Stimulated activated CD8-positive, alpha-beta memory T cell treated with anti-CD3 and anti-CD28 coated beads, Interleukin-7, amount 100 ng/mL, for 1 hour (primary cell): Measurements from ENCODE around the gene NRXN3.
"Not testable (repeated sequence)": the region's sequence is repeated elsewhere in the genome, so short reads cannot be mapped to it uniquely, and the experiment has no call there.

ENCODE experiments used
- DNase-seq, 2 donors: peaks; one replicate each; pipeline ENCODE4 v3.0.0-alpha.2; 2020; ENCODE audit warnings: low read depth in 2 of 2

NRXN3 gene

GRCh38 chr14:78486081-78486480 is 315.9 kb downstream of the NRXN3 start:
- no peak for DNase-seq

DNA sequence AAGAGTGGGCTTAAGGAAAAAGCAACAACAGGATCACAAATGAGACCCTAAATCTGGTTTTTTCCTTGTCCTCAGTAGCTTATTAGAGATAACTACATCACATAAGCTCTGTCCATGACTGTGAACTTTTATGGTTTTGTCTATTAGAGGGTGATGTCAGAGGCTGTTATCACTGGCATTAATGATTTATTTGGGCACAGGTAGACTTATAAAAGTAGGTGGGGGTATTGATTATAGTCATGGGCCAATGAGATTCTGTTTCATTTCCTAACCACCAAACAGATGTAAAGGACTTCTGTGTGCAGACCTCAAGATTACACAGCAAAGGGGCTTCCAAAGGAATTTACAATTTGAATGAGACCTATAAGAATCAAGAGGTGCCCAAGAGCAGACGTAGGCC is 316.4 kb downstream of the NRXN3 start:
- DNase-seq: no peak

DNA sequence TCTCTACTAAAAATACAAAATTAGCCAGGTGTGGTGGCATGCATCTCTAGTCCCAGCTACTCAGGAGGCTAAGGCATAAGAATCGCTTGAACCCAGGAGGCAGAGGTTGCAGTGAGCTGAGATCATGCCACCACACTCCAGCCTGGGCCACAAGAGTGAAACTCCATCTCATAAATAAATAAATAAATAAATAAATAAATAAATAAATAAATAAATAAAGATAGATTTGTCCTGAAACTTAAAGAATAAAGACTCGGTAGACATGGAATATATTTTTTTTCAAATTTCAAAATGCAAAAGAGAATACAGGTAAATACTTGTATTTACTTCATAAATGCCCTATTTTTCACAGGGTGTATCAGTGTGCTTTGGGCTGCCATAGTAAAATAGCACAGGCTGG is 317.4 kb downstream of the NRXN3 start:
- DNase-seq: not testable (repeated sequence)

DNA sequence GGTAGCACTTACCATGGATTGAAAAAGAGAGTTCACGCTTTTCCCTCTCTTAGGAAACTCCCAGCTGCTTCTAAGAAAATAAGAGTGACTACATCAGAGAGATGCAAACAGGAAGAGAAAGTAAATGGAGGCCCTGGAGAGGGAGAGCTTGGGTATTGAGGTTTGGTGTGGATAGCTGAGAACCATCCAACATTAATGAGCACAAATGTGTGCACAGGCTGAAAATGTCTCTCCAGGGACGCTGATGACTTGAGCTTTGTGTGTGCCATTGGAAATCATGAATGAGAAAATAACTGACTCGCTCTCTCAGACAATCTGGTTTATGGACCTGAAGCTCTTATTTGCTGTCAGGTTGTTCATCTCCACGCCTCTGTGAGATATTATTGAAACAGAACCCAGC is 318.8 kb downstream of the NRXN3 start:
- no peak for DNase-seq

DNA sequence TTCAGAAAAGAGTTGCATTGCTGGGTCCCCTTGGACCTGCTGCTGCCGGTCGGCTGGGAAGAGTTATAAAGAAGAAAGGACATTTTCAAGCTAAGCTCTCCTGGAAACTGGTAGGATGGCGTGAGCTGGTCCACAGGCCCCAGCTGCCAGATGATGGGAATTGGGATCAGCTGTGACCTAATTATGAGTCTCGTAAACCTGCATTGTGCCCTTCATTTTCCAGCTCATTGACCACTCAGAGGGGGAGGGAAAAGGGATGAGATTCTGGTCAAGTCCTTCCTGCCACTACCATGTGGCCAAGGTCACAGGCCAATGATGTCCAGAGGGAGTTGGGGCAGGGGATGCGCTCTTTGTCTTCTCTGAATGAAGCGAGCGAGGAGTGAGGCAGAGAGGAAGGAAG is 320.9 kb downstream of the NRXN3 start:
- DNase-seq: no peak

DNA sequence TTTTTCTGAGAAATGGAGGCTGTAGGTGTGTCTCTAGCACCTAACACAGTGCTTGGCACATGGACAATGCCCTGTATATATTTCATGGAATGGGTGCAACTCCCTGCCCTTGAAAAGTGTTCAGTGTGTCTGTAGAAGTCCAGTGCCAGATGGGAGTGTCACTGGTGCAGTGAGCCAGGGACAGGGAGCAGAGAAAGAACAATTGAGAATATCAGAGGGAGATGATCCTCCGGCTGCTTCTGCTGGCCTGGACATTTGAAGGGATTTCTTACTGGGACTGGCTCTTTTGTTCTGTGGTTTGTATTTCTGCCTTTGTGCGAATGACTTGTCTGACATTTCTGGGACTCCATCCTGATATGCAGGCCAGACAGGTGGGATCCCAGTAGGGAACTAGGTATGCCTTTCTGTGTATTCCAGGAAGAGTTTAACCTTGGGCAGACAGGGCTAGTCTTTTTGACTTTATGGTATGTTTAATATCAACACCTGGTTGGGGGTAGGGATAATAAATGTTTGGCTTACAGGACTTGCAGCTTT is 328.0 kb downstream of the NRXN3 start:
- DNase-seq: no peak

GRCh38 chr14:78501909-78502308 is 331.7 kb downstream of the NRXN3 start:
- no peak for DNase-seq

GRCh38 chr14:78508023-78508422 is 337.9 kb downstream of the NRXN3 start:
- no peak for DNase-seq

DNA sequence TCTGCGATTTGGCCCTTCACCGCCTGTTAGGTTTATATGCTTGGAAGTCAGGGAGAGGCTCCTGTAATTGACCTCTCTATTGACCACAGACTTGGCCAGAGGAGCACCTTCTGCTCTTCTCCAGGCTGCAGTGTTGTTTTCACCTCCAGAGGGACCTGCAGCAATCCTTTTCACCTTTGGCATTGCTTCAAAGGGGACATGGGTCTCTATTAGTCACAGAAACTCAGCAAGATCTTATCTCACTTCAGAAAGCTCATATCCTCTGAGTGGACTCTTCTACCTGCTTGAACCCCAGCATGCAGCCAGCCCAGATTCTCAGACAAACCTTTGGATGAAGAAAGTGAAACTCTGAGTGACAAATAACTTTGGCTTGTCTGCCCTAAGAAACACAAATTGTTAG is 339.3 kb downstream of the NRXN3 start:
- DNase-seq: no peak

GRCh38 chr14:78512021-78512420 is 341.8 kb downstream of the NRXN3 start:
- DNase-seq: no peak

DNA sequence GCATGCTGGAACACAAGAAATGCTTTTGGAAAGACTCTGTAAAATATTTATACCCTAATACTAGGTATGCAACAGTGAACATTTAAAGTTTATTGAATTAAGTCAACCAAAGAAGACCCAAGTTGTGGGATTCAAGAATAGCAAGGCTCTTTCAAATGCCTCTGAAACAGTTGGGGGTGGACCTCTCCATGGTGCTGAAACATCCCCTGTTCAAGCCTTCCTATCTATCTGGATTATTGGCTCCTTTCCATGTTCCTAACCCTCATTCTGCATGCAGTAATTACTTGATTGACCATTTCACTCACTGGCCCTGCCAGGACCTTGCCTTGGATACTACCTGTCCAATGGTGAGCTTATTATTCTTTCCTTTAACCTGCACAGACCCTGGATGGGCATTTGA is 349.7 kb downstream of the NRXN3 start:
- DNase-seq: no peak

GRCh38 chr14:78524196-78524595 is 354.0 kb downstream of the NRXN3 start:
- no peak for DNase-seq

- no peak for DNase-seq
Measured at GRCh38 chr14:78524766-78525165, 354.6 kb downstream of the NRXN3 start.

DNA sequence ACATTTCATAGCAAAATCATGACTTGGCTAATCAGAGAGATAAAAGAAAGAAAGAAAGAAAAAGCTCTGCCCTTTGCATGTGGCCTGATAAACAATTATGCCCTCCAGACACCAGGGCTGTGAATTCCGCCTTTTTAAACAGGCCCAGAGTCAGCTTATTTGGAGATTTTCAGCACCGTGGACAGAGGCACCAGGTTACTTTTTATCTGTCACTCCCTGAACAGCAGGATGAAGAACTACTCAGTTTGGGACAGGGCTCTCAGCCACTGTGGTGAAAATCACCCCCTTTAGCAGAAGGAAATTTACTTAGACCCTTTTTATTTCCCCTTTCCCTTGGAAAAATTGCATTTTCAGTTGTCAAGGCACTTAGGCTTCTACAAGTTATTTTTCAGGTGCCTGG is 359.9 kb downstream of the NRXN3 start:
- no peak for DNase-seq

- no peak for DNase-seq
Measured at GRCh38 chr14:78534141-78534540, 364.0 kb downstream of the NRXN3 start.

GRCh38 chr14:78535041-78535440 is 364.9 kb downstream of the NRXN3 start:
- DNase-seq: no peak

DNA sequence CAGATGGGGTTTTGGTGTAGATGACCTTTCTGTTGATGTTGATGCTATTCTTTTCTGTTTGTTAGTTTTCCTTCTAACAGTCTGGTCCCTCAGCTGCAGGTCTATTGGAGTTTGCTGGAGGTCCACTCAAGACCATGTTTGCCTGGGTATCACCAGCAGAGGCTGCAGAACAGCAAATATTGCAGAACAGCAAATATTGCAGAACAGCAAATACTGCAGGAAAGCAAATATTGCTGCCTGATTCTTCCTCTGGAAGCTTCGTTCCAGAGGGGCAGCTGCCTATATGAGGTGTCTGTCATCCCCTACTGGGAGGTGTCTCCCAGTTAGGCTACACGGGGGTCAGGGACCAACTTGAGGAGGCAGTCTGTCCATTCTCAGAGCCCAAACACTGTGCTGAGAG is 371.6 kb downstream of the NRXN3 start:
- DNase-seq: not testable (repeated sequence)

DNA sequence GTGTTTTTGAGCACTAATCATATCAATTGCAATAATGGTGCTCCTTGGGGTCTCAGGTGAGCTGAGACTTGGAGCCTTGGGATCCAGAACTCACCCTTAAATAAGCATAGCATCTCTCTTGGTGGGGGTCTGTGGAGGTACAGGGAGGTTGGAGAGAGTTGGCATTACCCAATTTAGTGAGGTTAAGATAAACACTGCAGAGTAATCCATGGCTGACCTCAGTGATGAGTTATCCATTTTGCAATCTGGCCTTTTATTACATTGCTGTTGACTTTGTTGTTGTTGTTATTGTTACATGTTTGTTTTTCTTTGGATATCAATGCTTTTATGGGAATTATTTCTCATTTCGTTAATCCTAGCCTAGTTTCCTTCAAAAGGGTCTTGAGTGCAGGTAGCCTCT is 373.3 kb downstream of the NRXN3 start:
- no peak for DNase-seq

GRCh38 chr14:78561074-78561473 is 390.9 kb downstream of the NRXN3 start:
- DNase-seq: no peak

DNA sequence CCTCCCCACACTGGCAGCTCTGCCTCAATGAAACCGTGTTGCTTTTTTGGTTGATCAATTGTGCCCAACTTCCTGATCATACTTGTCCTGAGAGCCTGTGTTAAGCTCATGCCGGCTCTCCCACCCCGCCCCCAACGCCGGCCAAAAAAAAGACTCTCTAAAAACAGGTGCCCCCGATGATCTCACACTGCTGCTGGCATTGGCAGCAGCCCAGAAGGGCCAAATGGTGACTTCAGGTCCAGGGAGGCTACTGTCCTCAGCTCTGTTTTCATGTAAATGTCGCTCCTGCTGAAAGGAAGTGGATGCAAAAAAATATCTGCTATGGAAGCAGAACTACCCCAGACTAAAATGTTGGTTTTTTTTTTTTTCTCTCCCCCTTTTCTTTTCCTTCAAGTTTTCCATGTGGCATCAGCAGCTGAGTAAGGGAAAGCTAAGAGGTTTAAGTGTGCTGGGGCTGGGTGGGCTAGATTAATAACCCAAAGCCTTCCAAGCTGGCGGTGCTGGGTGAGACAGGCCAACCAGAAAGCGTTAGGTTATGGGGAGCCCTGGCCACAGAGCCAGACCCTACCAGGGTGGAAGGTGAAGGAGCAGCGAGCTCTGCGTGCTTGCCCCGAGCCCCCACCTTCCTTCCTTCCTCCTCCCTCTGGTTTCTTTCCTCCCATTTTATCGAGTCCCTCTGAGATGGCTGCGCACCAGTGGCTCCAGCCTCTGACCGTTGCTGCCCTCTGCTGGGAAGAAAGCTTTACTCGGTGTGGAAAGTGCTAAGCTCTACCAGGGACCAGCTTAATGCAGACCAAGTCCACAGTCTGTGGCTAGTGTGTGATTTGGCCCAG is 396.1 kb downstream of the NRXN3 start:
- peak; percentile 12 to 16 for DNase-seq

DNA sequence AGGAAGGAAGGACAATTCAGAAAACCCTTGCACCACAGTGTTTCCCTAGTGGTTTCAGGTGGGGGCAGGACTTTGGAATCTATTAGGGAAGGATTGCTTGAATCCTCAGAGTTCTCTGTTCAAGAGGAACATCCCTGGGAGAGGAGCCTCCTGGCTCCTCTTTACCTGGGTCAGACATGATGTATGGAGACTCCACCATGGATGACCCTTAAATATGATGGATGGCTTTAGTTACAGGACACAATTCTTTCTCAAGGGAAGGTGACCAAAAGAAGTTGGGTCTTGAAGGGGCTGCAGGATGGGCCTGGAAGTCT is 396.6 kb downstream of the NRXN3 start:
- no peak for DNase-seq

DNA sequence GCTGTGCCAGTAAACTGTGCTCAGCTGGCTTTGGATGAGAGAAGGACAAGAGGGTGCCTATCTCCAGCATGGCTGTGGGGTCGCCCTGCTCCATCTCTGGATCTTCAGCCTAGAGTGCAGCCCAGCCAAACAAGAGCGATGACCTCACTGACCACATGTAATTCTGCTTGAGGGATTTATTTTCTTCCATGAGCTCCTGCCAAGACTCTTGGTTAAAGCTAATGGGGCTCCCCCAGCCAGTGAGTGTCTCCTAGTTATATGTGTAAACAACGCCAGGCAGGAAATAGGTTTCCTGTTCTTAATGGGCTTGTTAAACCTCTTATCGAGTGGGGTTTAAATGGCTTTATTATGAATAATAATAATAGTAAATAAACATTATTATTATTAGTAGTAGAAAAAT is 397.2 kb downstream of the NRXN3 start:
- DNase-seq: no peak

DNA sequence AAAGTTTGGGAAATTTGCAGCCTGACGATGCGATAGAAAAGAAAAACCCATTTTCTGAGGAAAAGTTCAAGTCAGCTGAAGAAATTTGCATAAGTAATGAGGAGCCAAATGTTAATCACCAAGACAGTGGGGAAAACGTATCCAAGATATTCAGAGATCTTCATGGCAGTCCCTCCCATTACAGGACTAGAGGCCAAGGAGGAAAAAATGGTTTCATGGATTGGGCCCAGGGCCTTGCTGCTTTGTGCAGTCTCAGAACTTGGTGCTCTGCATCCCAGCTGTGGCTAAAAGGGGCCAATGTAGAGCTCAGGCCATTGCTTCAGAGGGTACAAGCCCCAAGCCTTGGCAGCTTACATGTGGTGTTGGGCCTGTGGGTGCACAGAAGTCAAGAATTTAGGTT is 403.6 kb downstream of the NRXN3 start:
- not testable (repeated sequence) for DNase-seq
